ENCODE measurements around the gene SRGAP1.

The SRGAP1 gene

DNA sequence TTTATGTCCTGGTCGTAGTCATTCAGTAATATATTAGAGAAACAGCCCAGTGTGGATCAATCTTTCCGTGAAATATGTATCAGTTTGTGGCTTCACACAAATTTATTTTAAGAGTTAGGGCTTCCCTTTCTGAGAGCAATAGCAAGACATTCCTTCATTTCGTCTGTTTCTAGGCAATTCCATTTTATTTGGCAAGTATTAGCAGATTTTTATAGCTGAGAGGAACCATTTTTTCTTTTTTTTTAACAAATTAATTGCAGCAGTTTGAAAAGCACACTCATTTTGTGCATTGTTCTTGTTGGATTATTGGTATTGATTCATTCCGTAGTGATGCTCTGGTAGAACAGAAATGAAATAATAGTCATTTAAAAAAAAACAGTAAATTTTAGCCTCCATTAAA lies 132.9 kb downstream of the SRGAP1 start:
- DNase-seq: no peak

DNA sequence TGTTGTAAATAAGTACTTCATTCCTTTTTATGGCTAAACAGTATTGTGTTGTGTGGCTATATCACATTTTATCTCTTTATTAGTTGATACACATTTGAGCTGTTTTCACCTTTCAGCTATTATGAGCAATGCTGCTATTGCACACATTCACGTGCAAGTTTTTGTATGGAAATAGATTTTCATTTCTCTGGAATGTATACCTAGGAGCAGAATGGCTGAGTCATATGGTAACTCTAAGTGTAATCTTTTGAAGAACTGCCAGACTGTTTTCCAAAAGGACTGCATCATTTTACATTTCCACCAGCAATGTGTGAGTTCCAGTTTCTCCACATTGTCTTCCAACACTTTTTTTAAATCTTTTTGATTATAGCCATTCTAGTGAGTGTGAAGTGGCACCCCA lies 134.0 kb downstream of the SRGAP1 start:
- DNase-seq: no peak

DNA sequence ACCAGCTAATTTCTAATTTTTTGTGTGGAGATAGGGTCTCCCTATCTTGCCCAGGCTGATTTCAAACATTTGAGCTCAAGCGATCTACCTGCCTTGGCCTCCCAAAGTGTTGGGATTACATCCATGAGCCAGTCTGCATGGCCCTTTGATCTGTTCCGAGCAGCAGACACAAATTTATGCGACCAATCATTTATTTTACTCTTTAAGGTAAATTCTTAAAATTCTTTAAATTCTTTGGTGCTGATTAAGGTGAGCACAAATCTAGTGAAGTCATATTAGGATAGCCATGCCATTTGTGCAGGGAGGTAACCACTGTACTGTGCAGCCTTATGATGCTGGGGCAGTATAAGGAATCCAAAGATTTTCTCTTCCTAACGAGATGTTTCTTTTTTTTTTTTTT lies 135.7 kb downstream of the SRGAP1 start:
- DNase-seq: no peak

DNA sequence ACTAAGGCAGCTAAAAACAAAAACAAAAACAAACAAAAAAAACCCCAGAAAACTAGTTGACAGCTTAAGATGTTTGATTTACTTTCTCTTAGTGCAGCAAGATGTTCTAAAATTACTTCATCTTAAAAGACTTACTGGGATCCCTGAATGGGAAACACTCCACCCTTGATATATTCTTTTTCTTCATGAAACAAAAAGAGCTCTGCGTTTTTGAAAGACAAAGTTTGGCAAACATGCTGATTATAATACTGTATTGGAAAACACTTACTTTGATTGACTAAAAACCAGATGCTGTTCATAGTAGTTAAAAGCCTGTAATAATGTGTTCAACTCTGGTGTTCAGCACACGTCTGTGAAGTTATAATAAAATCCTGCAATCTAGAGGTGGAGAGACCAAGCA lies 136.8 kb downstream of the SRGAP1 start:
- DNase-seq: no peak

DNA sequence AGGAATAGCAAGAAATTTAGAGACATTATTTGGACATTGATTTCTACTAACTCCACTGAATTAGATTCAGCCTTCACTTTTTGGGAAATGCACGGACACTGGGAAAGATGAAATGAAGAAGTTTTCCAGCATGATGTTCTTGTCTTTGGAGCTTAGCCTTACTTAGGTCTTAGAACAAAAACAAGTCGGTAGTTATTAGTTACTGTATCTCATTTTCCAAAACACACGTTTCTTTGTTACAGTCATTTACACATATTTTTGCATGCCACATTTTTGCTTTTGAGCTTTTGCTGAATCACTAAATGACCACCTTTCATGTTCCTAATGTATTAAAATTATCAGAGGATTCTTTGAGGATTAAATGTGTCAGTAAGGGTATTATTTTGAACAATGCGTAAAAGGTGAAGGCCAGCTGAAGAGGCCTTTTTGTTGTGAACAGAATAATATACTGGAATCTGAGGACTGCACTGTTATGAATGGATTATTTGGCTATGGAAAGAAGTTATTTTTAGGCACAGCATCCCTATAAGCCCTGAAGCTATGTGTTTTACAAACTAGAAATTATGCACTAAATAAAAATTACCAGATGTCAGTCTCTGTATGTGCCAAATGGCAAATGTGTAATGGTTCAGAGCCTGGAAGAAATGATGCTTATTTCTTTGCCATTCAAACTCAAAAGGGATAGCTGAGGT lies 138.2 kb downstream of the SRGAP1 start:
- DNase-seq: no peak

DNA sequence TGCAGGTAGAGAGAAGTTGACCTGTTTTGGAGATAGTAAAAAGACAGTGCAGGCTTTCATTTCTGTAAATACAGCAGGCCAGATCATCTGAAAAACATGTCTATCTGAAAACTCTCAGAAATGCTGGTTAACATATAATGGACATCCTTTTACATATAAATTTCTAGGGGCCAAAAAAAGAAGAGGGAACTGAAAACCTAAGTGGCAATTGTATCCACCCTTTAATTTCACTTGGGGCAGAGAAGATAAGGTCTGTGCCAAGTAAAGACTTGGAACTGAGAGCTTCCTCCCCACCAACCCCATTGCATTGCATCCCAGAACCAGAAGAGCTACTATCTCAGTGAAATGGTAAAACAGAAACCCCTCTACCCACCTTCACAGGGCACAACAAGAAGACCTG lies 141.0 kb downstream of the SRGAP1 start:
- no peak for DNase-seq

DNA sequence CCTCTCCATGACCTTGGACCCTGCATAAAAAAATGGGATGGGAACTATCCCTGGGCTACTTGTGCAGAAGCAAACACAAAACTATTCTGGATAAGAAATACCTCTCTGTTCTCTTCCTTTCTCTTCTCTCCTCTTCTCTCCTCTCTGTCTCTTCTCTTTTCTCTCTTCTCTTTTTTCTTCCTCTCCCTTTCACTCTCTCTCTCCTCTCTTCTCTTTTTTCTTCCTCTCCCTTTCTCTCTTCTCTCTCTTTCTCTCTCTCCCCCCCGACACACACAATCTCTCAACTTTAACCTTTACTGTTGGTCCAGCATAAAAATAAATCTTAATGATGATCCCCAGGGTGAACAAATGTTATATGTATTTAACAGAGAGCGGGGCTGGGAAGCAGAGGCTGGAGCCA lies 141.4 kb downstream of the SRGAP1 start:
- no peak for DNase-seq

DNA sequence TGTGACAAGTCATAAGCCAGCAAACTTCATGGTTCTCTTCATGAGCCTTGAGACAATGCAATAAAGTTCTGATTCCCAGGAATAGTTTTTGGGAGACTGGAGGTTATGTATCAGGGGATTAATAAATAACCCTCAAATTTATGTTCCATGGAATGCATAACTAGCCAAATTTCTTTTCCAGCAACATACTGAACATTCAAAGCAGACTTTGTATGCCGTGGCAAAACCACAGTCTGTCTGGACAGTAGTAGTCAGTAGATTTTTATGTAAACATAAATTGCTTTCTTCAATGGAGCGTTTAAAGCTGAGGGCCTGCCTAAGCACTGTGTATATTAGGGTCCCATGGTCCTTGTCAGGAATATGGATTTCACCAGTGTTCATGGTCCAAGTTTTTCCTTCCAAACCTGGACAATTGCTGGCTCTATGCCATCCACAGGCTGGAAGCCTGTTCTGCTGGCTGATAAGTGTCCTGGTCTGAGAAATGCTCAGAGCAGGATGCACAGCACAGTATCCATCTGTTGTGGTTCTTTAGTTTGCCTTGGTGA lies 144.9 kb downstream of the SRGAP1 start:
- no peak for DNase-seq

DNA sequence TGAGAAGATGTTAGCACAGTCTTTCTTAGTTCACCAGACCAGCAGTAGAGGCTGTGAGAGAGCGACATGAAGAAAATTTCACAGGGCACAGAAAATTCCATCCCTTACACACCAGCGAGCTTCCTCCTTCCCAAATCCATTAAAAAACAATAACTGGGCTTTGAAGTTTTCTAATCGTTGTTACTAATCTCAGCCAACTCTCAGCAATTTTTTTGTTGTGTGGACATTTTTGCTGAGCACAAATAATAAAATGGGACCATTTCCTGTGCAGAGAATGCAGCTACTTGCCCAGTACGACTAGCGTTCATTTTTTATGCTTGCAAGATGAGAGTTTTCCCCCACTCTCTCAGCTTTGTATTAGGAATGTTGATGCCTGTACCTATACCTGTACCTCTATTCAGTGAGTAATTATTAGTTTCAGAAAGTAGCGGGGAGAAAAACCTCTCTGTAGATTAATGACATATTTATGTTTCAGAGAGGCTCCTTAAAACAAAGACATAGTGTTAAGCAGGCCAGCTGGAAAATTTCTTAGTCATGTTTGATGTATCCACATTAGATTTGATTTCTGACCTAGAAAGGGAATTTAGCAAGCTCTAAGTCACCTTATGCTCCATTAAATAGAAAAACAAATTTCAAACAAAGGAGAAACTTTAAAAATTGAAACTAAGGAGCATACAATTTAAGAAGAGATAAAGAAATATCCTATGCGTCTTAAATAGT lies 146.5 kb downstream of the SRGAP1 start:
- DNase-seq: no peak

DNA sequence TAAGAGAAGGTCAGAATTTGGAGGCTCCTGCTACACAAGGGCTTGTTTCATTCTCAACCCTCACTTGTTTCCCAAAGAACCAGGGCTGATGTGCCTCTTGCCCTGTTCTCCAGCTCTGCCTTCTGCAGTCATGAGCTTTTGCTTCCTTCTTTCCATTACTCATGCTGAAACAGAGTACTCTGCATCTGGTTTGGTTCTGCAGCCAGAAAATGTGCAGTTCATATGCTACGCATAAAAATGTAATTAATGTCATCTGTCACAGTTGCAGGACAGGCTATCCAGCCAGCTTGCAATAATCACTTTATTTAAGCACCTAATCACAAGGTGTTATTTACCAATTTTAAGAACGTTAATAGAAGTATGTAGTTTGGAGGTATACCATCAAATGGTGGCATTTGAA lies 150.2 kb downstream of the SRGAP1 start:
- no peak for DNase-seq

DNA sequence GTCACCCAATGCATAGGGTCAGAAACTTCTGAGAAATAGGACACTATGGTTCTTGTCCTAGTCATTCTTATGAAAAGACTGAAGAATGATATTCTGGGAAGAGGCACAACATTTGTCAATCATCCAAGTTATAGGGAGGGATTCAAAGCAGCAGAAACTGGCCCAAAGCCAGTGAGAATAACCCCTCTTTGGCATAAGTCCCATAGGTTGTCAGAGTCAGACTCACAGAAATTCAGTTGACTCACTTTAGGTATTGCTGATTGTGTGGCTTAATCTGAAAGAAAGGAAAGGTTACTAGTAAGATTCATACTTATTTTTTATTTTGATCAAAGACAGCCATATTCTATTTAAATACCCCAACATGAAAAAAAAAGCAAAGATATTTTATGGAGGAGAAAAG lies 151.0 kb downstream of the SRGAP1 start:
- no peak for DNase-seq

DNA sequence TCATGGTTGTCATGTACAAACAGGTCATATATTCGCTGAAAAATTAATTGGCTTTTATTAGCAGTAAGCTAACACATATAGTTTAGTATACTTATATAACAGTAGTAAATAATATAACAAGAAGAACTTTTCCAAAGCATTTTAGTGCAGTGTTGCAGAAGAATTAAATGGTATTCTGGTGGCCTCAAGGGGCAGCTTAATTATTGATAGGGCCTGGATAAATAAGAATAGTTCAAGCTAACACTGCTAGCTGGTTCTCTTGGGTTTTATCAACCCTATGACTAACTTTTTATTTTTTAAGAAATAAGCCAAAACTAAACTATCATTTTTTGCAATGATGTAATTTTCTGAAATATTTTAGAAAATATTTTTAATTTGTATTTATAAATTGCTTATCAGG lies 152.1 kb downstream of the SRGAP1 start:
- no peak for DNase-seq

DNA sequence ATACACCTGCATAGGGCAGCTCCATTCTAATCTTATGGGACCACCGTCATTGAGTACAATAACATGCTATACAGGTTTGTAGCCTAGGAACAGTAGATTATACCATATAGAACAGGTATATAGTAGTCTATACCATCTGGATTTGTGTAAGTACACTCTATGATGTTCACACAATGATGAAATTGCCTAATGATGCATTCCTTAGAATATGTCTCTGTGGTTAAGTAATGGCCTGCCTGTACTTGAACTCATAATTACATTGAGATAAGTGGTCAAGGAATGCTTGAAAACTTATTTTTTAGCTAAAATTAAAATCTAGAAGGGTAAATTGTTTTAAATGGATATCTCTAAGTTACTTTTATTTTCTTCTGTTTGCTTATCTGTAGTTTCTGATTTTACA lies 152.7 kb downstream of the SRGAP1 start:
- no peak for DNase-seq

DNA sequence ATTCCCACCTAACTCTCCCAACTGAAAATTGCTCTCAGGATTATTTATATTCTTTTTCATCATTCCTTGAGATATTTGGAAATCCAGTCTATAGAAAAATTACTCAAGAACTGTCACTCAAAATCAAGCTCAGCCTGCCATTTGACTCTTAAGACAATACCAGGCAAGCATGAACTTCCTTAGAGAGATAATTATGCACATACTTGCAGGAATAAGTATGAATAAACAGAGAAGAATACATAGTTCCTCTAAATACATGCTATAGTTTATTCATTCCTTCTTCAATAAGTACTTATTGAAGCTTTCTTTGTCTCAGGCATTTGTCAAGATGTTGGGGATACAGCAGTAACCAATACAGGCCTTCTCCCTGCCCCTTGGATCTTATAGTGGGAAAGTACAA lies 154.1 kb downstream of the SRGAP1 start:
- no peak for DNase-seq

DNA sequence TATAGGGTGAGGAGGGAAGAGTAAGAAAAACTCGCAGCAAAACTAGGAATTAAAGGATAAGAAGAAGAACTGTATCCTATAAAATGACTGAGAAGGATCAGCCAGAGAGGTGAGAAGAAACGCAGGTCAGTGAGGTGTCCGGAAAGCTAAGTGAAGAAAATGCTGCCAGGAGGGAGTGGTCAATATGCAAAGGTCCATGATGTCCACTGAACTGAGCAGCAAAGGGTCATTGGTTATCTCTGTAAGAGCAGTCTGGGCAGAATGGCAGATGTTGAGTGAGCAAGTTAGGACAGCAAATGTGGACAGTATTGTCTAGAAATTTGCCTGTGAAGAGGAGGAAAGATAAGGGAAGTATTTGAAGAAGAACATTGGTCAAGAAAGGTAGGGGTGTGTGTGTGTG lies 155.4 kb downstream of the SRGAP1 start:
- DNase-seq: no peak

DNA sequence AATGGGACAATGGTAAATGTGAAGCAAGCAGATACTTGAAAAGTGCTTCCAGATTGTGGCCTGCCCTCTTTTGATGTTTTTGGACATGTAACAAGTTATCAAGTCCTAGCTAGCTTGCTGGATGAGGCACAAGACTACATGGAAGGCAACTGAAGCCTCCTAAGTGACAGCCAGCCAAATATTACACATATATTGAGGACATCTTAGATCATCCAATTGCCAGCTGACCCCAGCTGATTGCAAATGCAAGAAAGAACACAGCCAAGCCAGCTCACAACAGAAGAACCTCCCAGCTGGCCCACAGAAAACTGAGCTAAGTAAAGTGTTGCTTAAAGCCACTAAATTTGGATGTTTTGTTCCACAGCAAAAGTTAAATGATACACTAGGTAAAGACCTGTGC lies 156.9 kb downstream of the SRGAP1 start:
- DNase-seq: no peak

DNA sequence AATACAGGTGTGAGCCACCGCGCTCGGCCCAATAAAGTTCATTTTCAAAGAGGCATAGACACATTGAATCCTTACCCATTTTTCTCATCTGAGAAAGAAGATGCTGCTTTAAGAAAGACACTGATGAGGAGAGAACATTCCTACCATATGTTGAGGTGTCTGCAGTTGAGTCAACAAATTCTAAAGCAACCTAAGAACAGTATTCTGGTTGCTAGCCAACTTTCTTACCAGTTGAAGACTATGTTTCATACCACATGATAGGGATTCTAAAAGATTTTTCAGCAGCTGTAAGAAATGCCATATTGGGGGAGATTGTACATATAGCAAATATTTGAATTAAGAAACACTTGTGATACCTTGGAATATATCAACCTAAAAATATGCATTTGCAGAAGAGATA lies 160.1 kb downstream of the SRGAP1 start:
- DNase-seq: no peak

DNA sequence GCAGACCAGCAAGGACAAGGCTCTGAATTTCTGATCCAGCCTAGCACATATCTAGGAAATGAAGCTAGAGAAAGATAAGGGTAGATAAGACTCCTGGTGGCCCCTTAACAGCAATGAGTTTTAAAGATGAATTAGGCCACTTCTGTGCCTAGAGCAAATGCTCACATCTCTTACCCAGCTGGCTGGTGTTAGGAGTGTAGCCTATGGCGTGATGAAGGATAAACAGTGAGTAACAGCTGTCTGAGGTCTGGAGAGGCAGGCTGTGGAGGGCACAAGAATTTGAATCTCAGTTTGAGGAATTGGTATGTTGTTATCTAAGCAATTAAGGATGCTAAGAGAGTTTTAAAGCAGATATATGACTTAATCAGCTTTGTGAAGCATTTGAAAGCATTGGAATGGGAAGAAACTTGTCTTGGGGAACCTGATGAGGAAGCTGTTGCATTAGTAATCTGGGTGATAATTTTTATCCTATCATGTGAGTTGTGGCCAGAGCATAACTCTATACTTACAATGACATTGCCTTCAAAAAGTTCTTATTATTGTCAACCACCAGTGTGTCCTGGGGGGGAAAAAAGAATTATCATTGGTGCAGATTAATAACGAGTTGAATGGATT lies 161.8 kb downstream of the SRGAP1 start:
- DNase-seq: no peak

DNA sequence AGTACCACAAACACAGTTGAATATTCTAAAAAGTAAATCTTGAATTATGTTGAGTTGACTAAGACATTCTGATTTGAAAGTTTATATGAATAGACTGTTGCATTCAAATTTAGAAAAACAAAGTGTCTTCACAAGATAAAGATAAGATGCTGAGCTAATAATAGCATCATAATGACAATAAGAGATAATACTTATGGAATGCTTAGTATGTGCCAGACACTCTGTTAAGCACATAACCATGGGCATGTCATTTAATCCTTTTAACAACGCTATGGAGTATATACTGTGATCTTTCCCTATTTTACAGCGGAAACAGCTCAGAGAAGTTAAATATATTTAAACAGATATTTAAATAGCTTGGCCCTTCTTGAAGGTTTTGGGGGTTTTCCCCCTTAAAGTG lies 163.4 kb downstream of the SRGAP1 start:
- DNase-seq: no peak

DNA sequence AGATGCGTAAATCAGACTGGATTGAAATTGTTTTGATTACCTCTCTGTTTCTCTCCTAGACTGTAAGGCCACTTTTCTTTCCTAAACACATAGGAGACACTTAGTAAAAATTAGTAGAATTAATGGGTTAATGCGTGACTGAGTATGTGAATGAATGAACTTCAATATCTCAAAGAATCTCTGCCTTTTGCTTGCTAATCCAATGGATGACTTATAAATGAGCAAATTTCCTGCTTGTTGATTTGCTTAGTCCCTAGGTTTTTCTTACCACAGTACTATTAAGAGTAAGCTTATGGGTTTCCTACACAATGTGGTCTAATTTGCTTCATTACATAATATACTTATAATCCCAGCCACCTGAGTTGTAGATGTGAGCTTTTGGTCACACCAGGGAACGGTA lies 164.1 kb downstream of the SRGAP1 start:
- DNase-seq: no peak

DNA sequence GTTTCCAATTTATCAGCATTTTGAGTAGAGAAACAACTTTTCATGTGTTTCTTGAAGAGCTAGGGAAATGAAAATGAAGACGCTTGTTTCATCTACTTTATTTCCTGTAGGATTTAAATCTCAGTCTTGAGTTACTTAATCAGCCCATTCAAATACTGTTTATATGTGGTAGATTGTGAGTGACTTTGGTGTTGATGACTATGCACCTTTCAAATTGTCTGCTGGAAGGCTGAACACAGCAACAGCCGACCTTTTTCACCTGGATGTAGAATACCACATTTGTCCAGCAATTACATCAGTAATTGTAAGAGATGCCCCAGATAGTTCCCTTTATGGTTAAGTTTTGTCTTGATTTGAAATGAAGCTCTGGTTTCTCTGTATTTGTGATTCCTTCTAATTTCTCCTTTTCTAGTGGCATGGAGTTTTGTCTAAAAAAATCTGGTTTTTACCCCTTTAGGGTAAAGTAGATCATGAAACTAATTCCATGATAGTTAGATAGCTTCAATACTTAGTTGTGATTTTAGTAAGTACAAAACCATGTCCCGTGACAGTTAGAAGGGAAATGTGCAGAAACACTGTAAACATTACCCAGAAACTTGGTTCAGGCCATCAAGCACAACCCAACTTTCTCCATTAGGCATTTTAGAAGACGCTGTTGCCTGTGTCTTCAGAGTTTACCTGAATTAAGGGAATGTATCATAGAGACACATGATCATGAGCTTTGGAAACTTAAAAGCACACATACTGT lies 165.0 kb downstream of the SRGAP1 start:
- no peak for DNase-seq

DNA sequence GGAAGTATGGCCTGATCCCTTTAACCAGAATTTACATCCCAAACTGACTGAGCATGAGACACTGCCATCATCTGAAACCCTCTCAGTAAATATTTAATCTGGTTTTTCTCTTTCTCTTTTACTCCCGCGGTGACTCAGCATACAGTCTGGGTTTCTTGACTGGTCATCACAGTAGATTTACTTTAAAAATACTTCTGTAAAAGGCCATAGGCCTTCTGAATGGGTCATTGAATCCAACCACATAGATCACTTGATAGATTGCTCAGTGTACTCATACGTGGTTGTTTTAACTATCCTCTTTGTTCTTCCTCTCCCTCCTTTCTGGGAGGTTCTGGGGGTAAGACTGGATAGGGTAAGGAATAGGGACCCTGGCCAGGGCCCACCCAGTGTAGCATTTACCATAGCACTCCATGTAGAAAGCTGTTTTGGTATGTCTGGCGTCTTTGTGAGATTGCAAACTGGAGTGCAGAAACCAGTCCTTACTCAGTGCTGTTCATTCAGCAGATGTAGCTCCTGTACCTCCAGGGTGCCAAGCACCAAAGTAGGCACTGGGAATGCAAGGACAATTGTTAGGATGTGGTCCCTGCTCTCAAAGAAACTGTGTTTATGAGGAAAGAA lies 165.7 kb downstream of the SRGAP1 start:
- DNase-seq: no peak

DNA sequence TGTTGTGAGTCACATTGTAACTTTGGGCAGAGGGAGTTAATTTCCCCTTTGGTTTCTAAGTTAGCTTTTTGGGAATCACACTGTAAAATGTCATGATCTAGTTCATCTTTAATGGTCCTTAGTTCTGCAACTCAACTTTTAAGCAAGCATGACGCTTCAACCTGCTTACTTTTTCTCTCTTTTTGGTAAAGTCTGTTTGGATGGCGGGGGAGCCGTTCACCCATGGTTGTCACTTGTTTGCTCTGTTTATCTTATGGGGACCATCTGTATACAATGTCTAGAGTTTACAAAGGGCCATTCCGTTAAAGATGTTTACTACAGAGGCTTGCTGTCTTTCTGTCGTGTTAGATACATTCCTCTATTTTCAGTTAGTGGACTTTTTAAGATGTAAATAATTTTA lies 172.0 kb downstream of the SRGAP1 start:
- DNase-seq: no peak
